ENCODE results near the gene AK8. TPM values are rescaled to one million over a fixed set of nuclear protein-coding genes. Genes with fewer than 3 reads are reported as not detected.

AK8 gene
- total RNA-seq, 4 donors from 2014 or later = 0.61 to 1.9 TPM; not detected in 2

GRCh38 chr9:132823370-132824145 lies 54.5 kb downstream of the AK8 start:
- H3K27me3 ChIP-seq = no peaks in the 10 kb centered on the region
- H3K27ac ChIP-seq = no peak overlapping the region
- no peak overlapping the region for H3K4me3 ChIP-seq
- no peaks in the 10 kb centered on the region for H3K4me1 ChIP-seq
- H3K36me3 ChIP-seq = no peaks in the 10 kb centered on the region
- H3K9me3 ChIP-seq = no peaks in the 10 kb centered on the region
- TF ChIP-seq CTCF (IDR thresholded peaks at IDR 0.05) = no peak
- TF ChIP-seq POLR2A (IDR thresholded peaks at IDR 0.05) = no peak
- intact Hi-C loops (cut with DNase I; ENCODE audit: low total_unique reads) = no loop called here
- no peak for DNase-seq

- TF ChIP-seq CTCF (IDR thresholded peaks at IDR 0.05) (no peak), POLR2A (IDR thresholded peaks at IDR 0.05) (no peak)
- H3K36me3 ChIP-seq = no peaks in the 10 kb centered on the region
- intact Hi-C loops (cut with DNase I; ENCODE audit: low total_unique reads) = no loop called here
- no peak for DNase-seq
- no peaks in the 10 kb centered on the region for H3K27me3 ChIP-seq
- H3K27ac ChIP-seq = no peak overlapping the region
- H3K4me1 ChIP-seq = no peaks in the 10 kb centered on the region
- H3K9me3 ChIP-seq = no peaks in the 10 kb centered on the region
- H3K4me3 ChIP-seq = no peak overlapping the region
Observed at GRCh38 chr9:132820169-132820944, 57.7 kb downstream of the AK8 start.

- no peaks in the 10 kb centered on the region for H3K36me3 ChIP-seq
- DNase-seq = no peak
- no peak overlapping the region for H3K27ac ChIP-seq
- no peaks in the 10 kb centered on the region for H3K27me3 ChIP-seq
- intact Hi-C loops (cut with DNase I; ENCODE audit: low total_unique reads) = no loop called here
- TF ChIP-seq POLR2A (IDR thresholded peaks at IDR 0.05) (no peak), CTCF (IDR thresholded peaks at IDR 0.05) (no peak)
- no peaks in the 10 kb centered on the region for H3K4me1 ChIP-seq
- H3K9me3 ChIP-seq = no peaks in the 10 kb centered on the region
- no peak overlapping the region for H3K4me3 ChIP-seq
Observed at GRCh38 chr9:132818588-132818987, 59.5 kb downstream of the AK8 start.

GRCh38 chr9:132814937-132815336 lies 63.1 kb downstream of the AK8 start:
- intact Hi-C loops (cut with DNase I; ENCODE audit: low total_unique reads) = no loop called here
- no peaks in the 10 kb centered on the region for H3K36me3 ChIP-seq
- no peaks in the 10 kb centered on the region for H3K9me3 ChIP-seq
- H3K4me3 ChIP-seq = no peak overlapping the region
- no peak for TF ChIP-seq CTCF (IDR thresholded peaks at IDR 0.05)
- TF ChIP-seq POLR2A (IDR thresholded peaks at IDR 0.05) = no peak
- H3K27me3 ChIP-seq = no peaks in the 10 kb centered on the region
- no peak overlapping the region for H3K27ac ChIP-seq
- DNase-seq = no peak
- H3K4me1 ChIP-seq = no peaks in the 10 kb centered on the region

- no peak for DNase-seq
- H3K9me3 ChIP-seq = no peaks in the 10 kb centered on the region
Observed at GRCh38 chr9:132813115-132813771, 64.8 kb downstream of the AK8 start.

More at GRCh38 chr9:132813115-132813771, 64.8 kb downstream of the AK8 start:
- Histone ChIP-seq H3K4me3 (no peak overlapping the region), H3K27ac (no peak overlapping the region), H3K27me3 (no peaks in the 10 kb centered on the region), H3K36me3 (no peaks in the 10 kb centered on the region), H3K4me1 (no peaks in the 10 kb centered on the region)
- intact Hi-C loops (cut with DNase I; ENCODE audit: low total_unique reads) = no loop called here
- no peak for TF ChIP-seq CTCF (IDR thresholded peaks at IDR 0.05)
- TF ChIP-seq POLR2A (IDR thresholded peaks at IDR 0.05) = no peak
